GM21526 (cell line): ENCODE data around the gene PTPRM.

Experiments used
- ATAC-seq: cut with Tn5 transposase; IDR thresholded peaks from one replicate; pipeline ENCODE4 v1.9.1; 2021; ENCODE audit warnings: moderate library complexity; ENCODE audit not compliant: unreplicated experiment, low FRiP score

The PTPRM gene

DNA sequence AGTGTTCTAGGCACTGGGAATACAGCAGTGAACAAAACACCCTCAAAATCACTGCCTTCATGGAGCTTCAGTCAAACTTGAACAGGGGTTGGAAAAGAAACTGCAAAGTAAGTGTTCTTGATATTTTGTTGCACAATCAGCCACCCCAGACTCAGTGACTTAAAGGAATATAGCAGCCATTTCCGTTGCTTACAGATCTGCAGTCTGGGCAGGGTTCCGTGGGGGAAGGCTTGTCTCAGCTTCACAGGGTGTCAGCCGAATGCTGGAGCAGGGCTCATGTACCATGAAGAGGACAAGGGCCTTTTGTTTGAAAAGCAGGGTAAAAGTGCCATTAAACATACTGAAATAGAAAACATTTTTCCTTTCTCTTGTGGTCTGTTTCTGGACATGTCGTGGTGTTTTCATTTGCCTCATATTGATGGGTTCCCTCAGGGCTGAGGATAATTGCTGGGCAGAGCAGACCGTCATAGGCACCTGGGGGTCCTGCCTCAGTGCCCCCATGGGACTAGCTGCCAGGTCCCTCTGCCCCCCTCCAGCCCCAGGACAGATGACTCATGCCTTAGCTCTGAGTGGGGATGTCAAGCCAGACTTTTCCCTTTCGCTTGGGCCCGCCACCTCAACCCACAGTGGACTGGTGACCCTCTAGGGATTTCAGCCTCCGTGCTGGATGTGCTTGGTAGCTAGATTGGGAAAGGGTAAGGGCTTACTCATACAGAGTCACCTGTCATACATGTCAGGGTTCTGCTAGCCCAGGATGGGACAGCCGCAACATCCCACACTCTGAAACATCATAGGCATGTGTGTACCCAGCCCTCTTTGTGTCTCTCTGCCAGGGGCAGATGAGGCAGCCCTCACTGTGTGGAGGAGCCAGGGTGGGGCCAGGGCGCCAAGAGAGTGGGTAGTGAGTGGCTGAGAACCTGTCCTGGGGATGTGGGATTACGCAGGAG, 96.5 kb downstream of the PTPRM start:
- no peak for ATAC-seq

DNA sequence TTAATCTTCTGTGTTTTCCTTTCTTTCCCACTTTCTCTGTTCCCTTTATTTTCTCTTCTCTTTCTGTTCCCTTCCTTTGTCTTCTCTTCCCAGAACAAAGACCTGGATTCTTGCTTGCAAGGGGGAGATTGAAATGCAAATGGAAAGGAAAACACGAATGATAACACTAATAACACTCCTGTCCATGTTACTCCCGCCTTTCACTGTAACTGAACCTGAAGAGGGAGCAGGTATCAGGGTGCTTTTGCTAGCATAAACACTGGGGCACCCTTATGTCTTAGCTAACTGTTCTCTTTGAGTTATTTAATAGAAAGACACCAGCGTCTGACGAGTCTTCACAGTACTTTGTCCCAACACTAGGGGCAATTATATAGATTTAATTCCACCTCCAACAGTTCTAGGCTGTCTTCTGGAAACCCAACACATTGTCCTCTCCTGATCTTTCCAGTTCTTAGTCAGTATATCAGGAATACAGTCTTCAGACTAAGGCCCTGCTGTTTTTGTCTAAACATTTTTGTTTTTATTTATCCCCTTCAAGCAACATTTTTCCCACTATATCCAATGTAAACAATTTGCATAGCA, 99.2 kb downstream of the PTPRM start:
- no peak for ATAC-seq

DNA sequence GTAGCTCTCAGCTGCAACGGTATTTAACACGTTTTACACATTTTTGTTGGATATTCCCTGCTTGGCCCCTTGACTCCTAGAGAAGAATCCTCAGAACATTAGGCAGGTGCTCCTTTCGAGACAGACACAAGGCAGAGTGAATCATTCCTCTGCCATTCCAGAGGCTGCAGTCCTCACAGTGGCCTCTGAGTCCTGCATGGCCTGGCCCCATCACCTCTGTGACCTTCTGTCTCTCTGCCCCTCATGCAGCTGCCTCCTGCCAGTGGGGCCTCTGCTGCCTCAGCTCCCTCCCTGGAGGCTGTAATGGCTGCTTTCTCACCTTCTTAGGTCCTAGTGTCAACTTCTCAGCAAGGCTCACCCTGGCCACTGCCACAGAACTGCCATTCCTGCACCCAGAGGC, 101.3 kb downstream of the PTPRM start:
- ATAC-seq = no peak

DNA sequence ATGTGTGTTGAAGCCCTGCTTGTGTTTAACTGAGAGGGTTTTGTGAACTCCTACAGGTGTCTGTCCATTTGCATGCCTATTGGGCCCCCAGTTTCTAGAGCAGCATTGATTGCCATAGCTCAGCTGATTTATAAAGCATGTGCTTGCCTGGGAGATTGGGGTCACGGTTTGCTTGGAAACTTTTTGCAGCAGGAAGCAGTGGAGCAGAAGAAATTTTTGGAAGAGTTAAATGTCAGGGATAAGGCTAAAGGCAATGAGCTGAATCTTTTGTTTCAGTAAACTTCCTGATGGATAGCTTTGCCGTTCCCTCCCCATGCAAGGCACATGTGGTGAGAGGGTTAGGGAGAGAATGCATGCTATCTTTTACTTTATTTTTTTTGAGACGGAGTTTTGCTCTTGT, 102.2 kb downstream of the PTPRM start:
- no peak for ATAC-seq

DNA sequence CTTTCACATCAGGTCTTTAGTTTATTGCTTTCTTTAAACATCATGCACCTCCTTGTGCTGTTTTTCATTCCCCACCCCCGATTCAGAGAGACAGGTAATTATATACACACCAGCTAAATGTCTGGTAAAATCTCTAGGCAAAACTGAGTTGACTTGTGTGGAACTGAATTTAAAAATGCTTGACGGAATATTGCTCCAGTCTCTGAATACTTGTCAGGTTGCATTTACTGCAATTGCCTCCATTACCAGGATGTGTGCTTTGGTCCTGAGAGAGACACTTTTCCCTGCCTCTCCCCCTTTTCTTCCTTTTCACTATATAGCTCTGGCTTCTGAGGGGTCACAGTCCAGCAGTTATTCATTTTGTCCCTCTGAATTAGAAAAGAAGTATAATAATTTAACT, 104.0 kb downstream of the PTPRM start:
- no peak for ATAC-seq

DNA sequence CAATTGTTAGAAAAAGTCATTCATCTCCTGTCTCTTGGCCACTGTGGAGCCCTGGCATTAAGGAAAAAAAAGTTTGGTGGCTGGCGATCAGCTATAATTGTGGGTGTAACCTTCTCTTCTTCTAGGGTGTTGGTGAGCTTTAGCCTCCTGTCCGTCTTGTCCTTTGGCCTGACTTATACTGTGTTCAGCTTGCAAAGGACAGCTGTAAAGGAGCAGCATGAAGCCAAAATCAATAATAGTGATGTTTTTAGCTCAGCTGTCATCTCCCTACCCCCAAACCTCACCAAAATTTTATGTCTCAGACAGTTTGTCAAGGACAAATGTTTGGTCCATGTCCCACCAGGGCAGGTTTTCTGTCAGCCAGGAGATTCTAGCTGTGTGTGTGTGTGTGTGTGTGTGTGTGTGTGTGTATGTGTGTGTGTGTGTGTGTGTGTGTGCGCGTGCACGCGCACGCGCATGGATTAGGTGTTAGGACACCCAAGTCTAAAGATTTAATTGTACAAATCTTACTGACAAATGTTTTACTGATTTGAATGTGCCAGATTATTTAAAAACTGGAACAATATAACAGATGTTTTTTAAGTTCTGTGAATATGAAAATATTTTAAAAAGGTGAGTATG, 109.2 kb downstream of the PTPRM start:
- no peak for ATAC-seq

DNA sequence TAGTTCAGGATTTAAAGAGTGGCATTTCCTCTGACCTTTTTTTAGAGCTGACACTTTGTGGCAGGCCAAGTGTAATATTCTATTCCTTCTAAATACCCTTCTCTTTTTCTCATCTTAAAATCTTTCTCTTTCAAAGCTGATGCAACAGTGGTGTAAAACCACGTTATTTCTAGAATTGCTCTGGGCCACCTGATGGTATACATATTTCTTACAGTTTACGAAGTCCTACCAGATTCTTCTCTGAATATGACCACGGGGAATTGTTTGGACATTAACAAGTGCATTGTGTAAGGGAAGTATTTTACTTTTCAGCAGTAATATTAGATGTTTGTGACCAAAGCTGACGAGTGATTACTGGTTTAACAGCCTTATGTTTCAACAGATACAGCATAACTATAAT, 109.9 kb downstream of the PTPRM start:
- ATAC-seq = no peak

DNA sequence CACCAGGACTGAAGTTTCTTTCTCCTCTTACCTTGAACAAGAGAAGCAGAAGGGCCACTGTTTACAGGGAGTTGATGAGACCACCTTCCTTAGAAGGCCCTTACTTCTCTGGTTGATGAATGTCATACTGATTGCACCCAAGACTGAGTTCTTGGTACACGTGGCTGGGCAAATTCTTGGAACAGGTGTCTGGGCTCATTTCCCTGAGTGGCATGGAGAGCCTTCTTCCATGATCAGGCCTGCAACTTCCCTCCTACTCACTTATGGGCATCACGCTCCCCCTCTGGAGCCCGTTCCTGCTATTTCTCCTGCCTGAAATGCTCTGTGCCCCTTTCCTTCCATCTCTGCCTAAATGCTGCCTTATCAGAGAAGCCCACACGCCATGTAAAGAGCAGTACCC, 110.3 kb downstream of the PTPRM start:
- ATAC-seq = no peak

DNA sequence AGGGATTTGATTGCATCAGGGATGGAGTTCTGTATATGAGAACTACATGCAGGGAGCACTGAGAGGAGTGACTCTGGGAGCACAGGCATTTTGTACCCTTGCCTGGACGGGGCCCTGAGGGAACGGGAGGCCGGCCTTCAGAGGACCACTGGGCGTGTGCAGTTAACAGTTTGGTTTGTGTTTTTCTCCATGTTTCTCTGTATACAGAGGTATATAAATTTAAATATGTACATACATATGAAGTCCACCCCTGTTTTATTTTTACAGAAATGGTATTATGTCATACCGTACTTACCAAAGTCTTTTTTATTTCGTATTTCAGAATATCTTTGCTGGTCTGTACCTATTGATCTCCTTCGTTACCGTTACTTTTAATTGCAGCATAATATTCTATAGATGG, 111.3 kb downstream of the PTPRM start:
- no peak for ATAC-seq

DNA sequence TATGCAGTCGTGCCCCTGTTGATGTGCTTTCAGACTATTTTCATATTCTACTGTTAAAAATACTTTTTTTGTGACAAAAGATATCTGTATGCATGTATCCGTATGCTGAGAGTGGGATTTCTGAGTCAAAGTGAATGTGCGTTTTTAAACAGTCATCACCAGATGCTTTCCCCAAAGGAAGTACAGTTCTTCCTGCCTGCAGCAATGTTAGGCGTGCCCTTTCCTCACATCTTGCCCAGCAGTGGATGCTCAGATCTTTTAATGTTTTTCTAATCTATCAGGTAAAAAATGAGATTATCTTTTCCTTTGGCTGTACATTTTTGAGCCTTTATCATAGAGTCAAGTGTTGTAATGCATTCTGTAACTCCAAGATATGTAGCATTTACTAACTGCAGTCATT, 111.7 kb downstream of the PTPRM start:
- ATAC-seq = no peak

DNA sequence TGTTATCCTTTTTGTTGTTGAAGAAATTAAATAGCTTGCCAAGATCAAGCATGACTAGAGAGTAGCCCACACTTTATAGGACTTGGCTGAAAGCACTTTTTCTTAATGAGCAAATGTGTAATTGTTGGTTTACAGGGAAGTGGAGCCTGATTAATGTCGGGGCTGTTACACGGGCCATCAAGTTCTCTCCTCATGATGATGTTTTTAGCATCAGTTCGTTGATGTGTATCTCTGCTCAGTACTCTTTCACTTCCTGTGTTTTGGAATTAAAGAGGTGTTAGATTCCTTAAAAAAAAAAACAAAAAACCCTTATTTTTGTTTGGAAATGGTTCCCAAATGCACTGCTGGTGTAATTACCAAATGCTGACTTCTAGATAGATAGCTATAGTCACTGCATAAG, 114.2 kb downstream of the PTPRM start:
- ATAC-seq = no peak

DNA sequence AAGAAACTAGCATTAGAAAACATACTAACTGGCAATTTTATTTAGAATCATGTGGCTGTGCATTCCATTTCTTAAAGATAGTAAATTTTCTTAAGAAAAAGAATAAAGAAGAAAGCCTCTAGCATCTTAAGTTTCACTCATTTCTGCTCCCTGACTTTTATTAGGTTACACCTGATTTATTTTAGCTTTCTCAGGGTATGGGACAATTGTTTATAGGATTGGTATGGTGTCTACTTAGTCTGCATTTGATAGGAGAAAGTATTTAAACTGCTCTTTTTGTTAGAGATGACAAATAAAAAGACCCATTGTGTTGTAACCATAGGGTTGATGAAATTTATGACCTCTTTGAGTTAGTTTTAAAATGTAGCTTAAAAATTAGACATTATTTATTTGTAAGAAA, 115.2 kb downstream of the PTPRM start:
- ATAC-seq = no peak

DNA sequence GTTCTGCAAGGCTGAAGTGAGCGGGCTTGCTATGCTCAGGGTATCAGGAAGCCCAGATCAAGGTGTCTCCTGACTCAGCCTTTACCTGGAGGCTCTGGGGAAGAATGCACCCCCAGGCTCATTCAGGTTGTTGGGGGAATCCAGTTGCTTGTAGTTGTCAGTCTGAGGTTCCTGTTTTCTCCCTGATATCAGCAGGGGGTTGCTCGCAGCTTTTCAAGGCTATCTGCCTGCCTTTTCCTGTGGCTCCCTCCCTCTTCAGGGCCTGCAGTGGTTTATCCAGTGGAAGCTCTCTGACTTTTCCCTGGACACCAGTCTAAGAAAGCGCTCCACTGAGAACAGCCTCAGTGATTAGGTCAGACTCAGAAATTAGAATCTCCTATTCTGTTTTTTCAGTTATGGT, 116.6 kb downstream of the PTPRM start:
- no peak for ATAC-seq

DNA sequence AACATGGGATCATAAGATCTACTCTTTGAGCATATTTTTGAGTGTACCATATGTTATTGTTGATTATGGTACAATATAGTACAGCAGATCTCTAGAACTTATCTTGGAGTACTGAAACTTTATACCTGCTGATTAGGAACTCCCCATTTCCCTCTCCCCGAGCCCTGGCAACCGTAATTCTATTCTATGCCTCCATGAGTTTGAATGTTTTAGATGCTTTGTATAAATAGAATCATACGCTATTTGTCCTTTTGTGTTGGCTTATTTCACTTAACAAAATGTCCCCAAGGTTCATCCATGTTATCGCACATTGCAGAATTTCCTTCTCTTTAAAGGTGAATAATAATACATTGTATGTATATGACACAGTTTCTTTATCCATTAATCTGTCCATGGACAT, 117.2 kb downstream of the PTPRM start:
- ATAC-seq = no peak

DNA sequence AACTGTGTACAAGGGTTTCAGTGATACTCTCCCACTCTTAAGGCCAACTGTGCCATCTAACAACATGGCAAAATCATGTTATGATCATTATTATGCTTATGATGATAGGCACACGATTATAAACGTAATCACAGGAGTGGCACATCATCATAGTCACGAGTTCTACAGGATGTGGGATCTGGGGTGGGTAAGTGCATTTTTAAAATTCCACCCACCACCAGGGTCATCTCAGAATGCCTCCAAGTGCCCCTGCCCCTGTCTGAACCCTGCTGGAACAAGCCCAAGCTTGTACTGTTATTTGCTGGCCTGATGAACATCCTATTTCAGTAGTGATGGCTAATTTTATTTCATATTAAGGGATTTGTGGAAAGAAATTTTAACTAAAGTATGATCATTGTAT, 117.8 kb downstream of the PTPRM start:
- no peak for ATAC-seq

DNA sequence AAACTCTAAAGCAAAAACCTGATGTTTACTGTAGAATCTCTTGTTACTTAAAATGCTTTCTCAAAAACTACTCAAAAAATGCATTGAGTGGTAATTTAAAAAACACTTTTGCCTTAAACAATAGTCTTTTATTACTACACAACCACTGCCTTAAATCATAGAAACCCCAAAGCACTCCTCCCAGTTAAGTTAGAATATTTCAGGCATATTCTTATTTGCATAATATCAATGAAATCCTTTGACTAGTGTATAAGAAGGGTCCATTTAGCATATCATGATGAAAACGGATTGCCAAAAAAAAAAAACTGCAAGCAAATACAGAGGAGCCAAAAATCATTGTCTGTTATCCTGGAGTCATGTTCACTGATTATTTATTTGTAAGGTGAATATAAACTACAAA, 119.2 kb downstream of the PTPRM start:
- no peak for ATAC-seq

DNA sequence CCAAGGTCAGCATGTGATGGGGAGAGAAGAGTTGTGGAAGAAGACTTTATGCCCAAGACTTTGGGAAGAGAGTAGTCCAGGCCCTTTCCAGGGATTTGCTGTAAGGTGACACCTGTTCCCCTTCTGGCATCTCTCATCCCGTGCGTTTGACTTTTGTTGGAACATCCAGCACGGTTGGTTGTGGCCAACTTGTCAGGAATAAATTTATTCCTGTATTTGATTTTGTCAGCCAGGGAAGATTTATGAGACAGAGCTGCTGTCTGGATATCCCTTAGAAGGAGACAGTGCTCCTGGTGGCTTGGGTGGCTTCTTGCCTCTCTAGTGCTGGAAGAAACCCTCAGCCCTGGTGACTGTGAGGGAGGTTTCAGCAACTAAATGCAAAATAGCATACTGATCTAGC, 121.5 kb downstream of the PTPRM start:
- ATAC-seq = no peak

DNA sequence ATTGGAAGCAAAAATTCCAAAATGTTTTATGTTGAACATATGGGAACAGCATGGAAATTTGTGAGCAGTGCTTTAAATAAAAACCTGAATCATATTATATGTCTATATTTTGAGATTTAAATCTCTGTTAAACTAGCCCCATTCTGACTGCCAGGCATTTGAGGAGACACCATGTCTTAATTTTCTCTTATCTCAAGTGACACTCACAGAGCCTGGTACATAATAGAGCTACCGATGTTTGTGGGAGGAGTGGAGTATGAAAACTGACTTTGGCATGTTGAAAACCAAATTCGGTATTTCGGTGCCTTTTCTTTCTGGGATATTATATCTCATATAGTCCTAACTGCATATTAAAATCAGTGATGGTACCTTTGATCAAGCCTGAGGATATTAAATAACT, 124.1 kb downstream of the PTPRM start:
- no peak for ATAC-seq

DNA sequence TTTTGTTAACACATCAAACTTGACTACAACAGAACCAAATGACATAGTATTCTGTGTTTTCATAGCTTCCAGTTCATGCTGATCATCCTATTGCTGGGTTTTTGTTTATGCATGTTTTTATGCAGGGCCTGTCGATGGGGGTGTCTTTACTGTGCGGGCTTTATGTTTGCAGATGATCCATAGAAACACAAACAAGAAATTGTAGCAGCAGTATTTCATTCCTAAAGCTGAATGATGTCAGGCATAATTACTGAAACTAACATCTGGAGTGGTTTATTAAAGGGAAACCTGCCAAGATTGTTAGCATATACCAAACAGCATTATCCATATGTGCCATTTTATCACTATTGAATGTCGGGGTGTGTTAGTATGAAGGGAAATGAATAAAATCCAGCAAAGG, 129.7 kb downstream of the PTPRM start:
- no peak for ATAC-seq

DNA sequence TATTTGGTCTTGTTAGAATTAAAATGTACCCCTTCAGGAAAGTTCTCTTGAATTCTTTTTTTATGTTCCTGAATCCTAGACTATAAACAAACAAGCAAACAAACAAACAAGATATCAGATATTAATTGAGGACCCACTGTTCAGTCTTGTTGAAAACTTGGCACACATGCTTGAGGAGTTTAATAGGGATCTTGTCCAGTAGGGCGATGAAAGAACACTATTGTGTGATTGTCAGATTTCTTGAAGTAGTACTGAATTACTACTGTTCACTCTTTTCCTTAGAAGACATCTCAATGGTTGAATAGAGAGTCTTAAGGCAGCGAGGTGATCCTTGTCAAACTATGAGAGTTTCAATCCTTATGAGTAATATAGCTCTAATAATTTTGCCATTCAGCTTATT, 130.2 kb downstream of the PTPRM start:
- no peak for ATAC-seq

DNA sequence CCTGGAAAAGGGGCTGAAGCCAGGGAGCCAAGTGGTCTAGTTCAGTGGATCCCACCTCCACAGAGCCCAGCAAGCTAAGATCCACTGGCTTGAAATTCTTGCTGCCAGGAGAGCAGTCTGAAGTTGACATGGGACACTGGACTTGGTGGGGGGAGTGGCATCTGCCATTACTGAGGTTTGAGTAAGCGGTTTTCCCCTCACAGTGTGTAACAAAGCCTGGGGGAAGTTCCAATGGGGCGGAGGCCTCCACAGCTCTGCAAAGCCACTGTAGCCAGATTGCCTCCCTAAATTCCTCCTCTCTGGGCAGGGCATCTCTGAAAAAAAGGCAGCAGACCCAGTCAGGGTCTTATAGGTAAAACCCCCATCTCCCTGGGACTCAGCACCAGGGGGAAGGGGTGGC, 144.4 kb downstream of the PTPRM start:
- no peak for ATAC-seq

DNA sequence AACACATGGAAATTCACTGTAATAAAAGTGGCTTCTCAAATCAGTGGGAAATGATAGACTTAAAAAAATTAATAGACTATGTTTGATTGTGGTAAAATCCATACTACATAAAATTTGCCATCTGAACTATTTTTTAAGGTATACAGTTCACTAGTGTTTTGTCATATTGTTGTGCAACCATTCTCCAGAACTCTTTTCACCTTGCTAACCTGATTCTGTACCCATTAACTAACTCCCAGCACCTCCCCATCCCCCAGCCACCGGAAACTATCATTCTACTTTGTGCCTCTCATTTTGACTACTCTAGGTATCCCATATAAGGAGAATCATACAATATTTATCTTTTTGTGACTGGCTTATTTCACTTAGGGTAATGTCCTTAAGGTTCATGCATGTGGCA, 153.3 kb downstream of the PTPRM start:
- ATAC-seq = no peak
